Right ventricle myocardium superior (tissue), 1 donor: ENCODE data around the gene NCOA7. TPM values are rescaled to one million over a fixed set of nuclear protein-coding genes. Genes with fewer than 3 reads are reported as not detected.
"Not testable (repeated sequence)": the region's sequence is repeated elsewhere in the genome, so short reads cannot be mapped to it uniquely, and the experiment has no call there.

Source experiments
- ATAC-seq: fragments of 200-7000 bp; cut with Tn5 transposase; one replicate; pipeline ENCODE4 v1.9.1; 2020; ENCODE audit warnings: mild to moderate bottlenecking; ENCODE audit not compliant: poor library complexity
- DNase-seq: peaks from one replicate; pipeline ENCODE4 v3.0.0-alpha.2; 2020
- intact Hi-C: fragments of 100-400 bp; cut with DNase I; formaldehyde crosslinking; loops from one replicate; pipeline ENCODE4 v1.11.2; 2022
- total RNA-seq: library from RNA; stranded (reverse); fragmentation: NEBNext Ultra II Directional; extraction: Animal tissue kit (Norgen Biotek cat#: 25700); gene quantifications from one replicate; pipeline ENCODE4 v1.2.1, GENCODE V29; 2021
- donor health status: DM: no; HTN: yes; CAD: no; lungs with severe emphysema.

Gene NCOA7
- total RNA-seq, 1 donor from 2014 or later: 12.7 TPM

DNA sequence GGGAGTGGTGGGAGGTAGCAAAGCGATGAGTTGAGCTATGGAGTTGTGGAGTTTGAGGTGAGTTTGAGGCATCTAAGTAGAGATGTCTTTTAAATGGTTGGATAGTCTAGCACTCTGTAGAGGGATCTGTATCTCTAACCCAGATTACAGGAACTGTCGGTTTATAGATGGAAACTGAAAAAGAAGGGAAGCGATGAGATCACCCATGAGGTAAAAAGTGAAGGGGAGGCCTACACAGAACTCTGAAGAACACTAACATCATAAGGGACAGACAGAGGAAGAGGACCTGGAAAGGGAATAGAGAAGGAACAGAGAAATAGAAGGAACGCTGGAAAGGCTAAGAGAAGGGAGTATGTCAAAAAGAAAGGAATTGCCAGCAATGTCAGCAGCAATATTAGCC, 168.3 kb downstream of the NCOA7 start:
- intact Hi-C loops: loop anchor here (5.0 kb wide), 1 partner anchor 162 kb away; no protein-coding TSS in a partner anchor
- ATAC-seq (no peak), DNase-seq (no peak)

DNA sequence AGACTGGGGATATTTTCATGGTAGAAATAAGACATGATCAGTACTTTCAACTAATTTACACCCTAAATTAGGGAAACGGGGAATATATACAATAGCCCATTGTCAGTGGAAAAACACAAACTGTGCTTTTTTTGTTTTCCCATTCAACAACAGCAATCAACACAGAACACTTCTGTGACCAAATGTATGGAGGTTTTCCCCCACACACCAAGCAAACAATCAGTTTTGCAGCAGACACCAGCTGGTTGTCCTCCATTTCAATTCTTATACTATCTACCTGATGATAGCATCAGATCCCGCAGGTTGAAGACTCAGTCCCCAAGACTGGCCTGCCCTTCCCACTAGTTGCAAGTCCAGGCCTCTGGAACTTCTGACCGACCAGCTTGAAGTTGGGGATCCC, 170.4 kb downstream of the NCOA7 start:
- intact Hi-C loops: no loop called here
- DNase-seq (no peak), ATAC-seq (no peak)

DNA sequence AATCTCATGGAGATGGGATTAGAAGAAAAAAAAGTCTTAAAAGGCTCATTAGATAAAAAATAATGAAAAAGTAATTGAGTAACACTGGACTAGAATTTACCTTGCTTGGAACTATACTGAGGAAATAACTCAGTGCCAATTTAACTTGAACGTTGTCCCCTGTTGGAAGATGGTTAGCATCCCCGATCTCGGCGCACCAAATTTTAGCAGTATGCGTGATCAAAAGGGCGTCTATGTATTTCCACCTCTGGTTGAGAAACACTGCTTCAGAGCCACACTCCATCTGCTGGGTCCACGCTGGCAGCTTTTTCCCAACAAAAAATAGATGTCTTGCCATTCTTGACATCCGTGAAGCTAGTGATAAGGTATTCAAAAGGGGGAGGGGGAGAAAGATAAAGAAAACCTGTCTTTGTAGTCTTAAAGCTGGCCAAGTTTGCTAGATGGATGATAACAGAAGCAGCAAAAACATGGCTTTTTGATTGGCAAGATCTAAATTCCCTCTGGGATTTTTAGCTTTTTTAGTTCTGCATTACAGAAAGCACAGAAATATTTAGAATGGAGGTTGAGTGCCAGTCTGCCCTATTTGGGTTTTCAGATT, 172.2 kb downstream of the NCOA7 start:
- ATAC-seq: no peak
- no peak for DNase-seq
- intact Hi-C loops: no loop called here

DNA sequence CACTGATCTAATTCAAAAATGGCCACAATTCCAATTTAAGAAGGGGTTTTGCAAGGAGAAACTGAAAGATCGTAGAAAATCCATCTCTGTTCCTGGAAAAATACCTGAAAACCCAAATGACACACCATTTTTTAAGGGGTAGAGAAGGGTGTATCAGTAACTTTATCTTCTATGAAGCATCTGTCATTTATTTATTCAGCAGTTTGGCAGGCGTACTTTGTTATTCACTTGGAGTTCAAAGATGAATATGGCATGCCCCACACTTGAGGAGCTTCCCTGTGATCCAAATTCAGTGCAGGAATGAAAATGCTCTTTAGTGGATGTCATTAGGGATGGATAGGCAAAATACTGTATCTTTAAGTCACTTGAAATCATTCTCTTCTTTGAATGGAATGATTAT, 173.1 kb downstream of the NCOA7 start:
- intact Hi-C loops: no loop called here
- no peak for DNase-seq
- ATAC-seq: no peak

DNA sequence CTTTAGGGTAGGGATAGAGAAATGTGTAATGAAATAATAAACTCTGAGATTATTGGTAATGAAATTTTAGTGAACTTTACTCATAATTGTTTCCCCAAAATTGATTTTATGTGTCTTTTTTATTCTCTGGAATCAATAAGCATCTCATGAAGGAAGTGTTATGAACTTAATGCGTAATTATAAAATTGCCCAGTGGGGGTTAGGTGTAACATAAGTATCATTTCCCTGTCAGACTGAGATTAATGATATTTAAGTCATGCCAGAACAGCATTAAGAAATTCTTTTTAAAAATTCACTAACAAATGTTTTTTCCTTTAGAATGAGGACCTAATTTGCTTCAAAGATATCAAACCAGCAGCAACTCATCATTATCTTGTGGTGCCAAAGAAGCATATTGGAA, 175.8 kb downstream of the NCOA7 start:
- intact Hi-C loops: no loop called here
- ATAC-seq: no peak
- no peak for DNase-seq

DNA sequence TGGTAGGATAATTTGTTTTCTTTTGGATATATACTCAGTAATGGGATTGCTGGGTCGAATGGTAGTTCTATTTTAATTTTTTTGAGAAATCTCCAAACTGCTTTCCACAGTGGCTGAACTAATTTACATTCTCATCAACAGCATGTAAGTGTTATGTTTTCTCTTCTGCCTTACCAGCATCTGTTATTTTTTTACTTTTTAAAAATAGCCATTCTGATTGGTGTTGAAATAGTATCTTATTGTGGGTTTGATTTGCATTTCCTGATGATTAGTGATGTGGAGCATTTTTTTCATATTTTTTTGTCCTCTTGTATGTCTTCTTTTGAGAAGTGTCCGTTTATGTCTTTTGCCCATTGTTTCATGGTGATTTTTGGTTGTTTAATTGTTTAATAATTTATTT, 177.7 kb downstream of the NCOA7 start:
- ATAC-seq (no peak), DNase-seq (no peak)
- intact Hi-C loops: no loop called here

DNA sequence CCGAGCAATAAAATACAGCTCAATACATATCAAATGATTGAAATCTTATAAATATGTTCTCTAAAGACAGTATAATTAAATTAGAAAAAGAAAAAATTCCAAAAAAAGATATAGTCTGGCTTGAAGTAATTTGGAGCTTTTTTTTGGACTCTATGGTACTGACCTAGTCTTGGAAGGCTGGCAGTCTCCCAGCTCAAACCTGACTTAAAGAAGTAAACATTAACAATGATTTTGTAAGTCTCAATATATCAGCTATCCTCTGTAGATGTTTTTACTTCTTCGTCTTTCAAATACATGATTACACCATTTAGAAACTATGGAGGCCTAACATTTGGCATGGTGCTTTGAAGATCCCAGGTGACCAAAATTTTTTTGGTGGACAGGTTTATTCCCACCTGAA, 180.0 kb downstream of the NCOA7 start:
- DNase-seq: no peak
- intact Hi-C loops: loop anchor here (5.0 kb wide), 2 partner anchors 183 to 663 kb away; no protein-coding TSS in a partner anchor
- ATAC-seq: no peak

DNA sequence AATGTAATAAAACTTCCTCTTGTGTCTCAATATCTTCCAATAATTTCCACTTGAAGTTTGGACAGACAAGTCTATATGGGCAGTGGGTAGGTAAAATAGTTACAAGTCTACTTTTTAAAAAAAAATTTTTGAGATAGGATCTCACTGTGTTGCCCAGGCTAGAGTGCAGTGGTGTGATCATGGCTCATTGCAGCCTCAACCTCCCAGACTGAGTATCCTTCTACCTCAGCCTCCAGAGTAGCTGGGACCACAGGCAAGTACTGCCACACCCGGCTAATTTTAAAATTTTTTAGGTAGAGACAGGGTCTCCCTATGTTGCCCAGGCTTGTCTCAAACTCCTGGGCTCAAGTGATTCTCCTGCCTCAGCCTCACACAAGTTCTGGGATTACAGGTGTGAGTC, 181.7 kb downstream of the NCOA7 start:
- intact Hi-C loops: loop anchor here (5.0 kb wide), 2 partner anchors 185 to 665 kb away; no protein-coding TSS in a partner anchor
- ATAC-seq: not testable (repeated sequence)

DNA sequence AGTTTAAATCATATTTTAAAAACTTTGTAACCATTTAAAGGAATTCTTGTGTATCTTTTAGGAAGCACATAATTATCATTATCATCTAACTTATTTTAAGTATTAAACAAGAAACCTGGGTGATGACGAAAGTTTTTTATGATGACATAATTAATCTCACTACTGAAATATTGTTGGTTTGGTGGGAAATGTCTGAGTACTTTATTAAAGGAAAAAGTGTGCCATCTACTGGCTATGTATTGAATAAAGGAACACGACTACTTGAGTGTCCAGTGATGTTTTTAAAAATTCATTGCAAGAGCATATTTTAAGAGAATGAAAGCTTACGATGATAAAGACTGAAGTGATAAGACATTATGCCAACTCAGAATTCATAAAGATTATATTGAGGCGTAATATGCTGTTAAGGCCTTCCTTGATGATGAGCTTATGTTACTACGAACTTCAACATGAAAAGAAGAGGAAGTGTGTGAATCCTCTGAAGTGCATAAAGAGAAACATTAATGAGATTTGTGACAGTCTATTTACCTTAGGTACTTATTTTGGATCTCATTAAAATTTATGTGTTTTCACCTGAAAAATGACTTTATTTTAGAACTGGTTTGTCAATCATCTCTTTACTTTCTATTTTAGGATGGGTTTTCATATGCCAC, 183.6 kb downstream of the NCOA7 start:
- intact Hi-C loops: loop anchor here (5.0 kb wide), 2 partner anchors 187 to 667 kb away; no protein-coding TSS in a partner anchor
- no peak for DNase-seq
- ATAC-seq: peak; percentile 71

More for the DNA sequence above, 181.7 kb downstream of the NCOA7 start:
- DNase-seq: not testable (repeated sequence)

DNA sequence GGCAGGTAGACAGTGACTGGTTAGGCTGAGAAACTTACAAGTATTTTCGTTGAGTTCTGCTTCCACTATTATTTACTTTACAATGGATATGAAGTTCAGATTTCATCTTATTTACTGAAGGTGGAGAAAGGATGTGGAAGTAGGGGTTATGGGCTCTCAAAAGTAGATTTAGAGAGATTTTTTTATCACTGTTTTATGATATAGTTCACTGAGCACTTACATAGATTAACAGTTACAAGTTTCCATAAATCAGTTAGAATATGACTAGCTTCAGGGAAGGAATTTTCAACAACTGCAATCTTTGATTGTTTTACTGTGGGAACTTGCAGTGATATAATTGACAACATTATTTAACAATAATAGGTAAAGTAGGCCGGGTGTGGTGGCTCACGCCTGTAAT, 188.3 kb downstream of the NCOA7 start:
- intact Hi-C loops: no loop called here
- DNase-seq: no peak
- no peak for ATAC-seq

Other genes with a start within 250 kb of the NCOA7 start
- 60.6 TPM for gene HEY2, start 41.3 kb upstream of the NCOA7 start, total RNA-seq
- 33.5 TPM for gene HINT3, start 165.8 kb downstream of the NCOA7 start, total RNA-seq
- 13.5 TPM for gene TRMT11, start 195.6 kb downstream of the NCOA7 start, total RNA-seq